WTC11 (cell line): Measurements from ENCODE around the gene KLHDC4.

Experiments
- CTCF ChIP-seq: fragments of 200-600 bp; IDR thresholded peaks from 2 replicates; pipeline ENCODE4 v1.8.0; 2022; ENCODE audit warnings: antibody characterized with exemption
- IRF1 ChIP-seq: sonication (generic); formaldehyde crosslinking; IDR thresholded peaks from 2 replicates; pipeline ENCODE4 v1.8.0; 2023; ENCODE audit warnings: missing genetic modification reagents
- TEAD4 ChIP-seq: sonication (generic); formaldehyde crosslinking; IDR thresholded peaks from 2 replicates; pipeline ENCODE4 v1.8.0; 2022; ENCODE audit warnings: mild to moderate bottlenecking, missing genetic modification reagents

- no peak for TF ChIP-seq CTCF
- no peak for TF ChIP-seq IRF1 (CRISPR knock-in tag)
- TF ChIP-seq TEAD4 (CRISPR knock-in tag) = no peak
Measured at GRCh38 chr16:87698241-87698640, 67.5 kb downstream of the KLHDC4 start.
